Activated CD8-positive, alpha-beta memory T cell treated with anti-CD3 and anti-CD28 coated beads, Interleukin-2, amount 10 ng/mL, durations not matched to agents 7 days and 5 days (primary cell): ENCODE results near the gene FARP1. TPM values are rescaled to one million over a fixed set of nuclear protein-coding genes. Genes with fewer than 3 reads are reported as not detected.

Source experiments
- ATAC-seq: fragments of 150-1000 bp; cut with Tn5 transposase; one replicate; pipeline ENCODE4 v1.10.0; 2021; ENCODE audit warnings: moderate library complexity
- CTCF ChIA-PET: fragments of 350-600 bp; sonication (Branson Sonifier 250); formaldehyde crosslinking; loops from one replicate; lab custom pipeline; 2021; ENCODE audit warnings: antibody characterized with exemption; lab: Charles Lee
- DNase-seq: peaks from one replicate; pipeline ENCODE4 v3.0.0-alpha.2; 2020
- H3K27ac Mint-ChIP-seq: one replicate; pipeline ENCODE4 v1.8.0; 2021; ENCODE audit warnings: mild to moderate bottlenecking, mixed read lengths
- H3K27me3 Mint-ChIP-seq: one replicate; pipeline ENCODE4 v1.8.0; 2021; ENCODE audit warnings: mixed read lengths
- H3K36me3 Mint-ChIP-seq: one replicate; pipeline ENCODE4 v1.8.0; 2021; ENCODE audit warnings: mild to moderate bottlenecking, mixed read lengths
- H3K4me1 Mint-ChIP-seq: one replicate; pipeline ENCODE4 v1.8.0; 2021; ENCODE audit warnings: mixed read lengths
- H3K4me3 Mint-ChIP-seq: one replicate; pipeline ENCODE4 v1.8.0; 2021; ENCODE audit warnings: mild to moderate bottlenecking, moderate library complexity, mixed read lengths
- H3K9me3 Mint-ChIP-seq: one replicate; pipeline ENCODE4 v1.8.0; 2022; ENCODE audit warnings: low read depth, mixed read lengths
- total RNA-seq, 2 experiments: library from RNA; stranded (reverse); gene quantifications; one replicate each; pipeline ENCODE4 v1.2.3, GENCODE V29; 2021

Gene FARP1
- total RNA-seq, 2 experiments from 2014 or later = 0.44 to 0.87 TPM

- DNase-seq (no peak), ATAC-seq (no peak)
- H3K36me3 Mint-ChIP-seq = no peaks in the 10 kb centered on the region
- H3K9me3 Mint-ChIP-seq = no peaks in the 10 kb centered on the region
- peaks cover 7% of the 10 kb centered on the region for H3K27me3 Mint-ChIP-seq
- H3K4me3 Mint-ChIP-seq = no peak overlapping the region
- CTCF ChIA-PET = no interaction called here
- H3K27ac Mint-ChIP-seq = no peak overlapping the region
- H3K4me1 Mint-ChIP-seq = no peaks in the 10 kb centered on the region
Observed at GRCh38 chr13:98339684-98340425, 197.0 kb downstream of the FARP1 start.

- Mint-ChIP-seq H3K27ac (no peak overlapping the region), H3K36me3 (no peaks in the 10 kb centered on the region), H3K9me3 (no peaks in the 10 kb centered on the region), H3K4me3 (no peak overlapping the region), H3K27me3 (peaks cover 4% of the 10 kb centered on the region), H3K4me1 (no peaks in the 10 kb centered on the region)
- DNase-seq (no peak), ATAC-seq (no peak)
- CTCF ChIA-PET = no interaction called here
Observed at GRCh38 chr13:98342953-98343352, 200.1 kb downstream of the FARP1 start.

GRCh38 chr13:98343461-98343860, 200.6 kb downstream of the FARP1 start:
- Mint-ChIP-seq H3K36me3 (no peaks in the 10 kb centered on the region), H3K9me3 (no peaks in the 10 kb centered on the region), H3K4me3 (no peak overlapping the region), H3K4me1 (no peaks in the 10 kb centered on the region), H3K27me3 (peaks cover under 1% of the 10 kb centered on the region), H3K27ac (no peak overlapping the region)
- ATAC-seq (no peak), DNase-seq (no peak)
- CTCF ChIA-PET = no interaction called here

DNA sequence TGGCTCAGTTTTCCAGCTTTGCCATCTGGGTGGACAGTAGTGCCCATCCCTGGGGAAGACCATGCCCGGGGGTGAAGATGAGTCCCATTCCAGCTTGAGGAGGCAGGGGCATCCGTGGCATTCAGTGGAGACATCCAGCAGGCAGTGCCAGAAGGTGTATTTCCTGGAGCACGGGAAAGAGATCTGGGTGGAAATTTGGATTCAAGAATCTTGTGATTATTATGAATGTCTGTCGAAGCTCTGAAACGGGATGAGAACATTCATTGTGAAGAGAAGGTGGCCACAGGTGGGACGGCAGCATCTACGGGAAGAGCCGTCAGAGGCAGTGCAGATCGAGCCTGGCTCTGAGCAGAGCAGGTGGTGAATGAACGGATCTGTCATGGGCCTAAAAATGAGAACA, 201.5 kb downstream of the FARP1 start:
- Mint-ChIP-seq H3K9me3 (no peaks in the 10 kb centered on the region), H3K27me3 (no peaks in the 10 kb centered on the region), H3K4me3 (no peak overlapping the region), H3K4me1 (no peaks in the 10 kb centered on the region), H3K27ac (no peak overlapping the region), H3K36me3 (no peaks in the 10 kb centered on the region)
- no peak for ATAC-seq
- CTCF ChIA-PET = interaction anchor here (1.1 kb wide), 1 partner anchor 329 kb away, joined by 3 read pairs; no protein-coding TSS in a partner anchor
- DNase-seq = no peak

DNA sequence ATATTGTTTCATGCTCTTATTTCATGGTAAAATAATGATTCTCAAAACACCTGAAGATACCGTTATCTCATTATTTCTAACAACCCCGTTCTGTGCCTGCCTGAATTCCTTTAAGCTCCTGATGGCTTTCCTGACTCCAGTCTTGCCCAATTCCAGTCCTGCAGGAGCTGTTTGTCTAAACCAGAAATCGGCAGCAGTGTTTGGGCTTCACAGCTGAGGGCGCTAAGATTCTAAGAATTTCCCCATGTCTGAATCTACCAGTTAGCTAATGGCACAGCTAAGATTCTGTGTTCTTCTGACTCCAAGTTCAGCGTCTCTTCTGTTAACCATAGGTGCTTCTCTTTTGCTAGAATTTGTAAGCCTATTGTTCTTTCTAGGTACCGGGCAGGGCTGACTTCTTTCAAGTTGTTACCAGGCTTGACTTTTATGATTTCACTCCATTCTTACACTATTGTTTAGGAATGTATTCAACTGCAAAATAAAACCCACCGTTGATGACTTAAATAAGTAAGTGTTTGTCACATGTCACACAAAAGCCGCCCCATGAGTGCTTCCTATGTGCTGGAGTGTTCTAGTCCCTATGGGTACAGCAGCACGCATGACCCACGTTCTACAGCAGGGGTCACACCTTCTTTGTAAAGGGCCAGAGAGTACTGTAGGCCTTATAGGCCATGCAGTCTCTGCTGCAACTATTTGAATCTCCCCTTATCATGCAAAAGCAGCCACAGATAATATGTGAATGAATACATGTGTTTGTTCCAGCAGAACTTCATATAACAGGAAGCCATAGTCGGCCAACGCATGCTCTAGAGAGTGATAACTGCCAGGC, 202.4 kb downstream of the FARP1 start:
- Mint-ChIP-seq H3K4me3 (no peak overlapping the region), H3K4me1 (no peaks in the 10 kb centered on the region), H3K36me3 (no peaks in the 10 kb centered on the region), H3K9me3 (no peaks in the 10 kb centered on the region), H3K27me3 (no peaks in the 10 kb centered on the region), H3K27ac (no peak overlapping the region)
- no peak for ATAC-seq
- CTCF ChIA-PET = interaction anchor here (0.7 to 1.1 kb wide), 2 partner anchors 328 to 1172 kb away, joined by 3 to 4 read pairs; no protein-coding TSS in a partner anchor
- no peak for DNase-seq

GRCh38 chr13:98346904-98347636, 204.2 kb downstream of the FARP1 start:
- H3K4me1 Mint-ChIP-seq = no peaks in the 10 kb centered on the region
- no peaks in the 10 kb centered on the region for H3K9me3 Mint-ChIP-seq
- DNase-seq (no peak), ATAC-seq (no peak)
- H3K36me3 Mint-ChIP-seq = no peaks in the 10 kb centered on the region
- CTCF ChIA-PET = no interaction called here
- no peak overlapping the region for H3K27ac Mint-ChIP-seq
- H3K27me3 Mint-ChIP-seq = no peaks in the 10 kb centered on the region
- no peak overlapping the region for H3K4me3 Mint-ChIP-seq

DNA sequence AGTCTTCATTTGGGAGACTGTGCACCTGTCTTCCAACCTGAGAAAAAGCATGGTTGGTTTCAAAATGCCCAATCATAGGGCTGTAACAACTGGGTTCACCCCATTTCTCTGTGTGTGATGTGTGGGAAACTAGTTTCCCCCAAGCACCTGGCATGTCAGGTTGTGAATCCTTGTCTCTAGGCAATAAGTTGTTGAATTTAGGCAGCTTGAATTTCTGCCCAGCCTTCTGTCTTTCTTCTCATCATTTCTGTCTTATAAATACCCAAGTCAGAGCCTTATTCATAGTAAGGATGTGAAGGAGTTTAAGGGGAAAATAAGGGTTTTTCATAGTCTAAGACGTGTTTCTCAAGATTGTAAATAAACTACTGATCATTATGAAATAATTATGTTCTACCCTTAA, 204.9 kb downstream of the FARP1 start:
- ATAC-seq (no peak), DNase-seq (no peak)
- no peaks in the 10 kb centered on the region for H3K36me3 Mint-ChIP-seq
- no peaks in the 10 kb centered on the region for H3K9me3 Mint-ChIP-seq
- H3K4me3 Mint-ChIP-seq = no peak overlapping the region
- no peak overlapping the region for H3K27ac Mint-ChIP-seq
- CTCF ChIA-PET = no interaction called here
- H3K4me1 Mint-ChIP-seq = no peaks in the 10 kb centered on the region
- H3K27me3 Mint-ChIP-seq = no peaks in the 10 kb centered on the region

- ATAC-seq (no peak), DNase-seq (no peak)
- CTCF ChIA-PET = no interaction called here
- no peaks in the 10 kb centered on the region for H3K36me3 Mint-ChIP-seq
- H3K4me3 Mint-ChIP-seq = no peak overlapping the region
- H3K27me3 Mint-ChIP-seq = no peaks in the 10 kb centered on the region
- no peak overlapping the region for H3K27ac Mint-ChIP-seq
- H3K4me1 Mint-ChIP-seq = no peaks in the 10 kb centered on the region
- H3K9me3 Mint-ChIP-seq = no peaks in the 10 kb centered on the region
Observed at GRCh38 chr13:98348466-98349200, 205.7 kb downstream of the FARP1 start.

DNA sequence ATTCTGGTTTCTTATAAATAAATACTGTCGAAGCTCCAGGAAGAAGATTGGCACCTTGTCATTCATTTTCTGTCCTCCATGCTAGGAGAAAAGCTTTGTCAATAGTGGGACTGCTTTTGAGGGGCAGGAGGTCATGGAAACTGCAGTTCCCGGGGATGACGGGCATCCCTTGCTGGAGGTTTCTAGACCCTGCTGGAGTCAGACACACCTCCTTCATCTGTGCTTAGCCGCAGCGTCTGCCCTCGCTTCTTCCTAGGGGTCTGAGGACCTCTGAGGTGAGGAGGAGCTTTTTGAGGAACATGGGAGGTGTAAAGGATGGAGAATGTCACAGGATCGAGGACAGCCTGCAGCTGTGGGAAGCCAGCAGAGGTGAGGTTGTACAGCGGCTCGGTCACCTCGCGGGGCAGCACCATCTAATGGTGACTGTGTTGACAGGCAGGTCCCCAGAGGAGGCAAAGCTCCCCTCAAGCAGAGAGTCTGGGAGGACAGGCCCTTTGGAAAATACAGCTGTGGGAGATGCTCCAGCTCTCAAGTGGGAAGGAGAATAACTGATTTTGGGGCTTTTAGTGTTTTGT, 206.9 kb downstream of the FARP1 start:
- Mint-ChIP-seq H3K9me3 (no peaks in the 10 kb centered on the region), H3K27ac (no peak overlapping the region), H3K36me3 (no peaks in the 10 kb centered on the region), H3K4me3 (no peak overlapping the region), H3K27me3 (peaks cover 4% of the 10 kb centered on the region), H3K4me1 (no peaks in the 10 kb centered on the region)
- no peak for DNase-seq
- ATAC-seq = no peak
- CTCF ChIA-PET = no interaction called here

GRCh38 chr13:98350746-98351330, 207.9 kb downstream of the FARP1 start:
- H3K27ac Mint-ChIP-seq = no peak overlapping the region
- ATAC-seq = no peak
- CTCF ChIA-PET = no interaction called here
- H3K27me3 Mint-ChIP-seq = peaks cover 4% of the 10 kb centered on the region
- H3K4me3 Mint-ChIP-seq = no peak overlapping the region
- no peak for DNase-seq
- no peaks in the 10 kb centered on the region for H3K9me3 Mint-ChIP-seq
- no peaks in the 10 kb centered on the region for H3K4me1 Mint-ChIP-seq
- H3K36me3 Mint-ChIP-seq = no peaks in the 10 kb centered on the region

DNA sequence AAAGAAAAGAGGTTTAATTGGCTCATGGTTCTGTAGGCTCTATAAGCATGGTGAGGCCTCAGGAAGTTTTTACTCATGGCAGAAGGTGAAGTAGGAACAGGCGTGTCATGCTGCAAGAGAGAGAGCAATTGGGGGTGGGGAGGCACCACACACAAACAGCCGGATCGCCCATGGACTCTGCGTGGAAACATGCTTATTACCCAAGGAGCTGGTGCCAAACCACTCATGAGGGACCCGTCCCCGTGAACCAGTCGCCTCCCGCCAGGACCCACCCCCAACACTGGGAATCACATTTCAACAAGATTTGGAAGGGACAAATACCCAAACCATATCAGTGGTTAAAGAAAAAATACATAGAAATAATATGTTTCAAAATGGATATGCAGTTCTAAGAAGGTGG, 208.7 kb downstream of the FARP1 start:
- H3K36me3 Mint-ChIP-seq = no peaks in the 10 kb centered on the region
- DNase-seq = no peak
- no peaks in the 10 kb centered on the region for H3K4me1 Mint-ChIP-seq

GRCh38 chr13:98352226-98352625, 209.3 kb downstream of the FARP1 start:
- H3K27ac Mint-ChIP-seq = no peak overlapping the region
- DNase-seq = no peak
- CTCF ChIA-PET = interaction anchor here (0.7 kb wide), 1 partner anchor 93 kb away, joined by 3 read pairs; no protein-coding TSS in a partner anchor
- no peaks in the 10 kb centered on the region for H3K36me3 Mint-ChIP-seq
- no peaks in the 10 kb centered on the region for H3K4me1 Mint-ChIP-seq
- no peak for ATAC-seq
- no peaks in the 10 kb centered on the region for H3K9me3 Mint-ChIP-seq
- H3K4me3 Mint-ChIP-seq = no peak overlapping the region
- H3K27me3 Mint-ChIP-seq = peaks cover 4% of the 10 kb centered on the region

More for the DNA sequence above, 208.7 kb downstream of the FARP1 start:
- no peak overlapping the region for H3K4me3 Mint-ChIP-seq
- ATAC-seq = no peak
- H3K27ac Mint-ChIP-seq = no peak overlapping the region
- peaks cover 4% of the 10 kb centered on the region for H3K27me3 Mint-ChIP-seq
- no peaks in the 10 kb centered on the region for H3K9me3 Mint-ChIP-seq
- CTCF ChIA-PET = no interaction called here
